K562 (cell line): ENCODE data around the gene PHF21A. TPM values are rescaled to one million over a fixed set of nuclear protein-coding genes. Genes with fewer than 3 reads are reported as not detected.

Experiments used
- ATAC-seq: fragments of 200-7000 bp; cut with Tn5 transposase; 3 replicates; pipeline ENCODE4 v1.9.1; 2020; ENCODE audit warnings: moderate library complexity
- BruUV-seq: library from RNA; stranded (reverse); fragments of 400-500 nt; replicated peaks from 2 replicates; lab custom pipeline; 2021; lab: Mats Ljungman, UMichigan
- CTCF ChIA-PET: fragments of 300-600 bp; formaldehyde crosslinking; extraction: SDS; loops from one replicate; lab custom pipeline; 2021; ENCODE audit warnings: low intra/inter-chr PET ratio; lab: Yijun Ruan, JAX
- POLR2A ChIA-PET: fragments of 300-600, 350-650 bp; sonication (Branson Sonifier 250); formaldehyde crosslinking; extraction: SDS; loops from one replicate; lab custom pipeline; 2021; ENCODE audit warnings: antibody characterized with exemption, inconsistent platforms; lab: Yijun Ruan, JAX
- DNase-seq, 4 experiments: peaks; one replicate each; pipeline versions ENCODE4 v3.0.0 to v3.0.0-alpha.2; 2011 to 2018; ENCODE audit warnings: low spot score in 3 of 4, mixed read lengths in 3 of 4; ENCODE audit errors: extremely low read depth in 1 of 4
- FAIRE-seq: peaks from 2 replicates; lab custom pipeline; 2011; peaks lifted over from hg19 to GRCh38; lab: Jason Lieb, UNC
- H2AFZ ChIP-seq: 2 replicates; pipeline ENCODE4 v1.6.0; 2011; ENCODE audit warnings: low read depth, low read length, control low read depth, inconsistent platforms
- H3K27ac ChIP-seq: fragments of 200-600 bp; 3 replicates; pipeline ENCODE4 v1.8.0; 2011; ENCODE audit warnings: low read depth, mild to moderate bottlenecking, control low read depth, inconsistent platforms, low read length, moderate library complexity, mixed read lengths; ENCODE audit errors: extremely low read depth
- H3K27me3 ChIP-seq, 2 experiments: fragments of 300-600 bp in 1 of 2; 2 replicates in 1 of 2; 3 replicates in 1 of 2; pipeline versions ENCODE4 v1.6.0 to v1.8.0; 2011; ENCODE audit warnings: inconsistent platforms in 2 of 2, low read length in 2 of 2, mild to moderate bottlenecking in 1 of 2, mixed read lengths in 1 of 2, moderate library complexity in 1 of 2; ENCODE audit not compliant: control insufficient read depth in 2 of 2, insufficient read depth in 2 of 2
- H3K36me3 ChIP-seq: fragments of 300-600 bp; 3 replicates; pipeline ENCODE4 v1.8.0; 2011; ENCODE audit warnings: mild to moderate bottlenecking, low read length, inconsistent platforms; ENCODE audit not compliant: control insufficient read depth, insufficient read depth
- H3K4me1 ChIP-seq, 2 experiments: fragments of 200-600 bp in 1 of 2; replicated peaks in 1 of 2; 2 replicates in 1 of 2; 3 replicates in 1 of 2; pipeline versions ENCODE4 v1.5.1 to v1.8.0; 2011; ENCODE audit warnings: inconsistent platforms in 2 of 2, low read length in 2 of 2, mild to moderate bottlenecking in 1 of 2, mixed read lengths in 1 of 2, moderate library complexity in 1 of 2; ENCODE audit not compliant: control insufficient read depth in 2 of 2, insufficient read depth in 2 of 2
- H3K4me2 ChIP-seq: 2 replicates; pipeline ENCODE4 v1.6.1; 2011; ENCODE audit warnings: low read length, control low read depth, inconsistent platforms, mixed read lengths; ENCODE audit not compliant: insufficient read depth
- H3K4me3 ChIP-seq: fragments of 200-600 bp; sonication (generic), shearing (Covaris generic); 2 replicates; pipeline ENCODE4 v1.5.1; 2016; ENCODE audit warnings: control low read depth, inconsistent platforms
- H3K79me2 ChIP-seq: fragments of 200-600 bp; 3 replicates; pipeline ENCODE4 v1.8.0; 2011; ENCODE audit warnings: low read length, inconsistent platforms; ENCODE audit not compliant: control insufficient read depth, insufficient read depth
- H3K9ac ChIP-seq, 2 experiments: 2 replicates each; pipeline versions ENCODE4 v1.6.0 to v1.6.1; 2011; ENCODE audit warnings: low read depth in 2 of 2, low read length in 2 of 2, control low read depth in 1 of 2, inconsistent platforms in 1 of 2, mild to moderate bottlenecking in 1 of 2, mixed read lengths in 1 of 2; ENCODE audit not compliant: insufficient read depth in 1 of 2
- H3K9me1 ChIP-seq: one replicate; pipeline ENCODE4 v1.6.0; 2011; ENCODE audit warnings: inconsistent platforms, mild to moderate bottlenecking, low read length, moderate library complexity; ENCODE audit not compliant: control insufficient read depth, insufficient read depth
- H3K9me3 ChIP-seq: replicated peaks from 2 replicates; pipeline ENCODE4 v1.5.1; 2011; ENCODE audit warnings: low read depth, low read length, inconsistent platforms; ENCODE audit not compliant: control insufficient read depth, insufficient read depth
- H4K20me1 ChIP-seq: replicated peaks from 2 replicates; pipeline ENCODE4 v1.6.1; 2011; ENCODE audit warnings: low read length, inconsistent platforms, mixed read lengths; ENCODE audit not compliant: control insufficient read depth, insufficient read depth
- BDP1 ChIP-seq: IDR thresholded peaks from 3 replicates; pipeline ENCODE4 v1.6.1; 2011; ENCODE audit not compliant: insufficient read length, insufficient read depth
- CBFB ChIP-seq: sonication (generic); formaldehyde crosslinking; IDR thresholded peaks from 2 replicates; pipeline ENCODE4 v1.4.0; 2020; ENCODE audit warnings: mild to moderate bottlenecking, missing genetic modification reagents
- KAT7 ChIP-seq: sonication (generic); formaldehyde crosslinking; IDR thresholded peaks from 2 replicates; pipeline ENCODE4 v1.8.0; 2022; ENCODE audit warnings: missing genetic modification reagents, mild to moderate bottlenecking, borderline replicate concordance
- MXI1 ChIP-seq: IDR thresholded peaks from 2 replicates; pipeline ENCODE4 v1.6.1; 2011; ENCODE audit warnings: low read depth, mild to moderate bottlenecking, improper control_type of control experiment, low read length
- NR4A1 ChIP-seq, 2 experiments: fragments of 250-450 bp in 1 of 2; fragments of 450-650 bp in 1 of 2; sonication (Bioruptor Pico) in 1 of 2; IDR thresholded peaks; 2 replicates each; pipeline versions ENCODE4 v1.4.0 to v1.6.1; 2016 to 2020; ENCODE audit warnings: mild to moderate bottlenecking in 2 of 2, missing compliant biosample characterization in 1 of 2, missing genetic modification characterization in 1 of 2, moderate library complexity in 1 of 2
- PML ChIP-seq: IDR thresholded peaks from 2 replicates; pipeline ENCODE4 v1.6.1; 2012; ENCODE audit warnings: low read length, inconsistent platforms
- POLR3G ChIP-seq: IDR thresholded peaks from 2 replicates; pipeline ENCODE4 v1.6.1; 2011; ENCODE audit not compliant: insufficient read length, insufficient replicate concordance; ENCODE audit errors: extremely low read depth
- RAD21 ChIP-seq, 2 experiments: fragments of 250-450 bp in 1 of 2; fragments of 450-650 bp in 1 of 2; sonication (Bioruptor Pico) in 1 of 2; formaldehyde crosslinking in 1 of 2; IDR thresholded peaks in 1 of 2; conservative IDR thresholded peaks in 1 of 2; 2 replicates each; pipeline versions ENCODE4 v1.4.0 to v1.8.0; 2020 to 2022; ENCODE audit warnings: mild to moderate bottlenecking in 2 of 2, moderate library complexity in 1 of 2
- TRIM25 ChIP-seq: fragments of 450-650 bp; IDR thresholded peaks from 2 replicates; pipeline ENCODE4 v1.7.0; 2016; ENCODE audit warnings: borderline replicate concordance
- ZNF280A ChIP-seq: fragments of 450-650 bp; IDR thresholded peaks from 2 replicates; pipeline ENCODE4 v1.6.1; 2018; ENCODE audit warnings: mild to moderate bottlenecking, low read depth; ENCODE audit not compliant: partially characterized antibody
- ZNF347 ChIP-seq: fragments of 450-650 bp; formaldehyde crosslinking; IDR thresholded peaks from 2 replicates; pipeline ENCODE4 v1.4.0; 2020; ENCODE audit warnings: low read depth, mild to moderate bottlenecking, moderate library complexity
- WGBS: fragments of 100-300 bp; shearing (Covaris generic); methylation state at CpG from one replicate; pipeline ENCODE4 v1.1.6; 2016; ENCODE audit warnings: low coverage, mixed read lengths; ENCODE audit not compliant: insufficient coverage; ENCODE audit errors: missing lambda C conversion rate; 5-methylcytosine and 5-hydroxymethylcytosine counted together
- in situ Hi-C: fragments of 300-500 bp; cut with MboI; formaldehyde crosslinking; loops from 4 replicates; pipeline ENCODE4 v1.15.0; 2018; ENCODE audit warnings: inconsistent platforms, mixed read lengths
- intact Hi-C: fragments of 100-400 bp; cut with micrococcal nuclease; formaldehyde crosslinking; loops from 2 replicates; pipeline ENCODE4 v1.14.2; 2022
- polyA plus RNA-seq, 8 experiments: library from polyadenylated mRNA; depleted of rRNA in 4 of 8; stranded (reverse) in 5 of 8; unstranded in 3 of 8; fragments of >200 nt; fragmentation: Nextera tagmentation in 2 of 8; fragmentation: Illumina TruSeq in 1 of 8; extraction: Ambion mirVana in 2 of 8; extraction: Trizol in 1 of 8; gene quantifications; 2 replicates each; pipeline versions ENCODE4 v1.2.1 to v1.2.3, GENCODE V29; 2011 to 2014; ENCODE audit warnings: inconsistent platforms in 1 of 8, missing spikeins in 1 of 8
- total RNA-seq, 7 experiments: library from RNA; depleted of rRNA in 6 of 7; stranded (reverse); fragments of >200 nt in 6 of 7; fragmentation: Illumina TruSeq in 2 of 7; extraction: Trizol in 2 of 7; gene quantifications; 2 replicates each; pipeline versions ENCODE4 v1.2.1 to v1.2.3, GENCODE V29; 2011 to 2021; ENCODE audit warnings: low replicate concordance in 1 of 7
- TF ChIP-seq, protein P1 (sequence below): IDR thresholded peaks from 2 replicates; pipeline ENCODE4 v1.6.1; 2011; ENCODE audit not compliant: insufficient read length; ENCODE audit errors: extremely low read depth

PHF21A gene
- total and polyA plus RNA-seq, 9 of the 15 experiments (the other 6 are each of a cell fraction or from before 2014, with no cell fraction given), result 1.5 to 32.4 (median 10.7) TPM

DNA sequence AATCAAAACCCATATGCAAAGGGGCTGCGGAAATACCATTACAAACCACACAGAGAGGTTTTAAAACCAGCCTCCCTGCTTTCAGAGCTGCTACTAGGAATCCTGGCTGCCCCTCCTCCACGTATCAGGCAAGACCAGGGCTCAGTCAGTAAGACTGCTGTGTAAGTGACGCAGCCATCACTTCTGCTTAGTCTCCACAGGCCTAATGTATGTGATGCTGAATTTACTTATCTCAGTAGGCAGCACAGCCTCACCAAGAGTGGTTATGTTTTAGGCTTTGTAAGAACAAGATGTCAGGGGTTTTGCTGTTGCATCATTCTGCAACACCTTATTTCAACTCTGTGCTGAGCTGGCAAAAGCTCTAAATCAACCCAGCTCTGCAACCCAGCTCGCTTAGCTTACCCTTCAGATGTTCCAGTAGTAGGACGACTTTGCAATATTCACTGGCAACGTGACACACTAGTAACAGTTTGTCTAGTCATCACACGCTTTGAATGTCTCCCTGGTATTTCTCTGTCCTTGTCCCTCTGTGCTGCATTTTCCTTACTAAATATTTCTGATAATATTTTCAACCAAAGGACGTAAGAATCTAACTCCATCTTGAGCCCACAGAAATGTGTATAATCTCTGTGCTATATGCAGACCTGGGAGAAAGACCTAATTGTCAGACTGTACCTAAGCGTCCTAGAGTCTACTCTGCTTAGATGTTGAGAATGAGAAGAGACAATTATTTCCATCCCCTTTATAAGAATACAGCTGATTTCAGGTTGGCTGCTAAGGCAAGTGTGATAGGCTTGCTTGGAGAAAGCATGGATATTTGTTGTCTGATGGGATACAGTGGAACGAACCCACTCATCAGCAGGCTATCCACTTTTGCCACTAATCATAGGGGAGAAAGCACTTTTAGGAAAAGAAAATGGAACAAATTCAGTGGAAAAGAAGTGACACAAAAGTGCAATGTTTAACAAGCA, 126.6 kb downstream of the PHF21A start (continued):
- TF ChIP-seq PML, result peak; percentile 87
- TF ChIP-seq, protein P1, sequence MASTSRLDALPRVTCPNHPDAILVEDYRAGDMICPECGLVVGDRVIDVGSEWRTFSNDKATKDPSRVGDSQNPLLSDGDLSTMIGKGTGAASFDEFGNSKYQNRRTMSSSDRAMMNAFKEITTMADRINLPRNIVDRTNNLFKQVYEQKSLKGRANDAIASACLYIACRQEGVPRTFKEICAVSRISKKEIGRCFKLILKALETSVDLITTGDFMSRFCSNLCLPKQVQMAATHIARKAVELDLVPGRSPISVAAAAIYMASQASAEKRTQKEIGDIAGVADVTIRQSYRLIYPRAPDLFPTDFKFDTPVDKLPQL, result no peak
- peak in 1 of 2 experiments; percentile 32; a peak in 2 of 4 replicates for TF ChIP-seq RAD21 (CRISPR knock-in tag; conservative IDR thresholded peaks at IDR 0.05 in 1 of 2, IDR thresholded peaks at IDR 0.05 in 1 of 2)

- Histone ChIP-seq H3K36me3 (no peaks in the 10 kb centered on the region), H3K4me2 (peak overlapping the region; percentile 88), H3K9me1 (no peaks in the 10 kb centered on the region), H3K27ac (peak overlapping the region; percentile 98), H3K4me1 (peaks cover 24 to 72% of the 10 kb centered on the region in 2 experiments), H3K9ac (peak overlapping the region; percentile 85 to 90; a peak in 3 of 4 replicates), H2AFZ (peak overlapping the region; percentile 69), H3K79me2 (peaks cover 57% of the 10 kb centered on the region), H3K4me3 (peak overlapping the region; percentile 7; the same call in 1 of the 2 replicates), H3K9me3 (no peaks in the 10 kb centered on the region), H3K27me3 (no peaks in the 10 kb centered on the region), H4K20me1 (no peaks in the 10 kb centered on the region)
- in situ Hi-C loops (no loop called here), intact Hi-C loops (loop anchor here (1.0 to 10.0 kb wide), 4 partner anchors 10 to 244 kb away; no protein-coding TSS in a partner anchor)
- POLR2A ChIA-PET, result interaction anchor here (0.6 to 4.0 kb wide), 17 partner anchors 8 to 249 kb away, joined by 3 to 41 read pairs (median 5); partner anchors contain the start of gene PEX16
- BruUV-seq, result no TSS peak
- DNase-seq (peak; percentile 45 to 86 (median 52)), ATAC-seq (peak; percentile 46), FAIRE-seq (peak; percentile 72)
- 0% methylated on average over 6 of the region's 6 CpGs for WGBS
- CTCF ChIA-PET, result no interaction called here
- no peak for TF ChIP-seq TRIM25
- no peak for TF ChIP-seq ZNF280A
- no peak for TF ChIP-seq MXI1
- no peak for TF ChIP-seq BDP1
- no peak for TF ChIP-seq ZNF347 (CRISPR knock-in tag)
- no peak for TF ChIP-seq NR4A1 (CRISPR knock-in tag; IDR thresholded peaks at IDR 0.05)
- TF ChIP-seq NR4A1 (tag; IDR thresholded peaks at IDR 0.05), result no peak
- no peak for TF ChIP-seq POLR3G
- no peak for TF ChIP-seq CBFB (CRISPR knock-in tag)
- no peak for TF ChIP-seq KAT7
Measured at GRCh38 chr11:45993531-45994001, 127.7 kb downstream of the PHF21A start.
